ENCODE measurements around the gene WHAMM. TPM values are rescaled to one million over a fixed set of nuclear protein-coding genes. Genes with fewer than 3 reads are reported as not detected.
"Not testable (repeated sequence)": the region's sequence is repeated elsewhere in the genome, so short reads cannot be mapped to it uniquely, and the experiment has no call there.

WHAMM gene
- polyA plus RNA-seq, 1 donor, result 12.8 TPM

DNA sequence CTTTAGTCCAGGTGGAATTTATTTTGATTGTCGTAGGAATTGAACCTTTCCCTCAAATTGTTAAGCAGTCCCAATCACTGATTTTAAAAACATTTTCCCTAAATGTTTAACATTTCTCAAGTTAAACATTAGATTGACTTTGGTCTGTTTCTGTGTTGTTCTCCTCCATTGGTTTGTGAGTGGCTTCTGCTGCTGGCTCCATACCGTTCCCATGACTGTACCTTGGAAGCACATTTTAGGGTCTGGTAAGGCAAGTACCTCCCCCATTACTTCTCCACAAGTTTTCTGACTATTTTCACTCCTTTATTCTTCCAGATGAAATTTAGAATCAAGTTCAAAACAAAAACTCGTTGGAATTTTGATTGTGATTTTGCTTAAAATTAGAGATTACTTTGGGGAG is 12.0 kb downstream of the WHAMM start:
- H3K36me3 ChIP-seq (ENCODE audit: control insufficient read depth, insufficient read depth, low read length), result peaks cover 54% of the 10 kb centered on the region
- 93% methylated on average over 2 of the region's 3 CpGs for WGBS (ENCODE audit: insufficient coverage, low lambda C conversion rate)

GRCh38 chr15:82821851-82822250 is 12.4 kb downstream of the WHAMM start:
- H3K27me3 ChIP-seq (ENCODE audit: control insufficient read depth, insufficient read depth, low read length); H3K27ac ChIP-seq (ENCODE audit: low read length); H3K4me1 ChIP-seq (ENCODE audit: control insufficient read depth, insufficient read depth, low read length); DNase-seq; H3K4me3 ChIP-seq (ENCODE audit: low read length); H3K9me3 ChIP-seq (ENCODE audit: control insufficient read depth, low read depth, low read length): not testable (repeated sequence)
- peaks cover 51% of the 10 kb centered on the region for H3K36me3 ChIP-seq (ENCODE audit: control insufficient read depth, insufficient read depth, low read length)

More for the DNA sequence above, 12.0 kb downstream of the WHAMM start:
- not testable (repeated sequence) for H3K4me3 ChIP-seq (ENCODE audit: low read length); H3K27me3 ChIP-seq (ENCODE audit: control insufficient read depth, insufficient read depth, low read length); H3K4me1 ChIP-seq (ENCODE audit: control insufficient read depth, insufficient read depth, low read length); H3K27ac ChIP-seq (ENCODE audit: low read length); H3K9me3 ChIP-seq (ENCODE audit: control insufficient read depth, low read depth, low read length); DNase-seq

DNA sequence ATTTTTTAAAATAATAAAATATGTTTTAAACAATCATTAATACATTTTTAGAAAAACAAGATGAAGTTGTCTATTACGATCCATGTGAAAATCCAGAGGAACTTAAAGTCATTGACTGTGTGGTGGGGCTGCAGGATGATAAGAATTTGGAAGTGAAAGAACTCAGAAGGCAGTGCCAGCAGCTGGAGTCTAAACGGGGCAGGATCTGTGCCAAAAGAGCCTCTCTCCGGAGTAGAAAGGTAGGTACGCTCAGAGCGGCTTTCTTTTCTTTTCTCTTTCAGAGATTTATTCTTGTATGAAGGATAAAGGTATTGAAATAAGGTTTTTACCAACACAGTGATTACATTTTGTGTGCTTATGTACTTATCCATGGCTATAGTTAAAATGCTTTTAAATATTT is 13.6 kb downstream of the WHAMM start:
- Histone ChIP-seq H3K9me3 (ENCODE audit: control insufficient read depth, low read depth, low read length) (no peaks in the 10 kb centered on the region), H3K36me3 (ENCODE audit: control insufficient read depth, insufficient read depth, low read length) (peaks cover 50% of the 10 kb centered on the region), H3K27me3 (ENCODE audit: control insufficient read depth, insufficient read depth, low read length) (no peaks in the 10 kb centered on the region), H3K4me3 (ENCODE audit: low read length) (no peak overlapping the region), H3K27ac (ENCODE audit: low read length) (no peak overlapping the region), H3K4me1 (ENCODE audit: control insufficient read depth, insufficient read depth, low read length) (no peaks in the 10 kb centered on the region)
- DNase-seq, result no peak
- WGBS (ENCODE audit: insufficient coverage, low lambda C conversion rate), result 100% methylated on average over 4 of the region's 5 CpGs

DNA sequence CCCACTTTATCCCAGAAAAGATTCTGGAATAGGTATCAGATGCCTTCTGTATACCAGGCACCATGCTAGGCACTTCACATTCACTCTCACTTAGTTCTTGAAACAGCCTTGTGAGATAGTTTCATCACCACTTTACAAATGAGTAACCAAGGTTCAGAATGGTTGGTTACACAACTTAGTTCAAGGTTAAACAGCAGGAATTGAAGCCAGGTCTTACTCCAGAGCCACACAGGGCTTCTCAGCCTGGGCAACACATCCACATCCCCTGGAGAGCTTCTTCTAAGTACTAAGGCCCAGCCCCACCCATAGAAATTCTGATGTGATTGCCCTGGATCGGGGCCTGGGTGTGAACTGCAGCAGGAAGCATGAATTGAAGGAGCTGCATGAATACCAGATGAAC is 18.6 kb downstream of the WHAMM start:
- H3K27ac ChIP-seq (ENCODE audit: low read length), result no peak overlapping the region
- peaks cover 76% of the 10 kb centered on the region for H3K36me3 ChIP-seq (ENCODE audit: control insufficient read depth, insufficient read depth, low read length)
- DNase-seq, result no peak
- no peak overlapping the region for H3K4me3 ChIP-seq (ENCODE audit: low read length)
- H3K4me1 ChIP-seq (ENCODE audit: control insufficient read depth, insufficient read depth, low read length), result no peaks in the 10 kb centered on the region
- H3K9me3 ChIP-seq (ENCODE audit: control insufficient read depth, low read depth, low read length), result no peaks in the 10 kb centered on the region
- WGBS (ENCODE audit: insufficient coverage, low lambda C conversion rate), result no CpG with 5 or more reads among the region's 1 CpG
- H3K27me3 ChIP-seq (ENCODE audit: control insufficient read depth, insufficient read depth, low read length), result no peaks in the 10 kb centered on the region

- no CpG with 5 or more reads among the region's 4 CpGs for WGBS (ENCODE audit: insufficient coverage, low lambda C conversion rate)
- Histone ChIP-seq H3K27ac (ENCODE audit: low read length) (no peak overlapping the region), H3K4me3 (ENCODE audit: low read length) (no peak overlapping the region), H3K36me3 (ENCODE audit: control insufficient read depth, insufficient read depth, low read length) (peaks cover 77% of the 10 kb centered on the region), H3K4me1 (ENCODE audit: control insufficient read depth, insufficient read depth, low read length) (no peaks in the 10 kb centered on the region), H3K27me3 (ENCODE audit: control insufficient read depth, insufficient read depth, low read length) (no peaks in the 10 kb centered on the region), H3K9me3 (ENCODE audit: control insufficient read depth, low read depth, low read length) (no peaks in the 10 kb centered on the region)
- DNase-seq, result no peak
Measured at GRCh38 chr15:82829234-82829633, 19.8 kb downstream of the WHAMM start.

DNA sequence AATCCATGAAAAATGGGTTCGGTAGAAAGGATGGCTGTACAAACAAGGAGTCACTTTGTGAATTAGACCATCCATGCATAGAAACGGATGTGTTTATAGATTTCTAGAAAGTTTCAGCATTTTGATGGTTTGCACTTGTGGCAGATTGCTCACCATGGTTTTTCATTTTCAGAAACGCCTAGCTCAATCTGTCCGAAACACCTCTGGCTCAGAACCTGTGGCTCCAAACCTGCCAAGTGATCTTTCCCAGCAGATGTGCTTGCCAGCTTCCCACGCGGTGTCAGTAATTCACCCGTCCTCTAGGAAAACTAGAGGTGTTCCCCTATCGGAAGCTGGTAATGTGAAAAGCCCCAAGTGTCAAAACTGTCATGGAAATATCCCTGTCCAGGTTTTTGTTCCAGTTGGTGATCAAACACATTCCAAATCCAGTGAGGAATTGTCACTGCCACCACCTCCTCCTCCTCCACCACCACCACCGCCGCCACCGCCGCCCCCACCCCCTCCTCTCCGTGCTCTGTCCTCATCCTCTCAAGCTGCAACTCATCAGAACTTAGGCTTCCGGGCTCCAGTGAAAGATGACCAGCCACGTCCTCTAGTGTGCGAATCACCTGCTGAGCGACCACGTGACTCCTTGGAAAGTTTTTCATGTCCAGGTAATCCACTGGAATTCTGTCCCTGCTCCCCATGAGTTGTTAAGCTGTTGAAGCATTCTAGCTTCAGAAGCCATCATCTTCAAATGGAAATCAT is 21.2 kb downstream of the WHAMM start:
- Histone ChIP-seq H3K9me3 (ENCODE audit: control insufficient read depth, low read depth, low read length) (no peaks in the 10 kb centered on the region), H3K36me3 (ENCODE audit: control insufficient read depth, insufficient read depth, low read length) (peaks cover 79% of the 10 kb centered on the region), H3K4me1 (ENCODE audit: control insufficient read depth, insufficient read depth, low read length) (no peaks in the 10 kb centered on the region), H3K4me3 (ENCODE audit: low read length) (no peak overlapping the region), H3K27ac (ENCODE audit: low read length) (no peak overlapping the region), H3K27me3 (ENCODE audit: control insufficient read depth, insufficient read depth, low read length) (no peaks in the 10 kb centered on the region)
- no peak for DNase-seq
- 90% methylated on average over 6 of the region's 18 CpGs for WGBS (ENCODE audit: insufficient coverage, low lambda C conversion rate)

- H3K9me3 ChIP-seq (ENCODE audit: control insufficient read depth, low read depth, low read length), result no peaks in the 10 kb centered on the region
- H3K36me3 ChIP-seq (ENCODE audit: control insufficient read depth, insufficient read depth, low read length), result peaks cover 82% of the 10 kb centered on the region
- no peak overlapping the region for H3K27ac ChIP-seq (ENCODE audit: low read length)
- H3K27me3 ChIP-seq (ENCODE audit: control insufficient read depth, insufficient read depth, low read length), result no peaks in the 10 kb centered on the region
- no CpG with 5 or more reads among the region's 5 CpGs for WGBS (ENCODE audit: insufficient coverage, low lambda C conversion rate)
- no peaks in the 10 kb centered on the region for H3K4me1 ChIP-seq (ENCODE audit: control insufficient read depth, insufficient read depth, low read length)
- no peak for DNase-seq
- no peak overlapping the region for H3K4me3 ChIP-seq (ENCODE audit: low read length)
Measured at GRCh38 chr15:82831894-82832600, 22.6 kb downstream of the WHAMM start.

GRCh38 chr15:82832601-82833361 is 23.4 kb downstream of the WHAMM start:
- Histone ChIP-seq H3K36me3 (ENCODE audit: control insufficient read depth, insufficient read depth, low read length) (peaks cover 85% of the 10 kb centered on the region), H3K27ac (ENCODE audit: low read length) (no peak overlapping the region), H3K27me3 (ENCODE audit: control insufficient read depth, insufficient read depth, low read length) (no peaks in the 10 kb centered on the region), H3K4me1 (ENCODE audit: control insufficient read depth, insufficient read depth, low read length) (no peaks in the 10 kb centered on the region), H3K9me3 (ENCODE audit: control insufficient read depth, low read depth, low read length) (no peaks in the 10 kb centered on the region), H3K4me3 (ENCODE audit: low read length) (no peak overlapping the region)
- DNase-seq, result no peak
- WGBS (ENCODE audit: insufficient coverage, low lambda C conversion rate), result 85% methylated on average over 3 of the region's 13 CpGs

- Histone ChIP-seq H3K27ac (ENCODE audit: low read length) (no peak overlapping the region), H3K36me3 (ENCODE audit: control insufficient read depth, insufficient read depth, low read length) (peaks cover 80% of the 10 kb centered on the region), H3K4me1 (ENCODE audit: control insufficient read depth, insufficient read depth, low read length) (no peaks in the 10 kb centered on the region), H3K9me3 (ENCODE audit: control insufficient read depth, low read depth, low read length) (no peaks in the 10 kb centered on the region), H3K27me3 (ENCODE audit: control insufficient read depth, insufficient read depth, low read length) (no peaks in the 10 kb centered on the region), H3K4me3 (ENCODE audit: low read length) (no peak overlapping the region)
- no peak for DNase-seq
- no CpG with 5 or more reads among the region's 4 CpGs for WGBS (ENCODE audit: insufficient coverage, low lambda C conversion rate)
Measured at GRCh38 chr15:82833362-82833682, 23.9 kb downstream of the WHAMM start.

- H3K27me3 ChIP-seq (ENCODE audit: control insufficient read depth, insufficient read depth, low read length), result no peaks in the 10 kb centered on the region
- H3K4me1 ChIP-seq (ENCODE audit: control insufficient read depth, insufficient read depth, low read length), result no peaks in the 10 kb centered on the region
- no CpG with 5 or more reads among the region's 7 CpGs for WGBS (ENCODE audit: insufficient coverage, low lambda C conversion rate)
- no peak for DNase-seq
- peaks cover 3% of the 10 kb centered on the region for H3K9me3 ChIP-seq (ENCODE audit: control insufficient read depth, low read depth, low read length)
- H3K27ac ChIP-seq (ENCODE audit: low read length), result no peak overlapping the region
- H3K4me3 ChIP-seq (ENCODE audit: low read length), result no peak overlapping the region
- peaks cover 66% of the 10 kb centered on the region for H3K36me3 ChIP-seq (ENCODE audit: control insufficient read depth, insufficient read depth, low read length)
Measured at GRCh38 chr15:82835391-82835917, 26.0 kb downstream of the WHAMM start.
